HG03095 (cell line): Measurements from ENCODE around the gene AHDC1.

Source experiments
- ATAC-seq: cut with Tn5 transposase; IDR thresholded peaks from one replicate; pipeline ENCODE4 v1.9.1; 2021; ENCODE audit warnings: moderate library complexity; ENCODE audit not compliant: unreplicated experiment

The AHDC1 gene

GRCh38 chr1:27585684-27586083, 18.3 kb downstream of the AHDC1 start:
- no peak for ATAC-seq

- ATAC-seq, result no peak
Measured at GRCh38 chr1:27584453-27584852, 19.5 kb downstream of the AHDC1 start.

- ATAC-seq, result no peak
Measured at GRCh38 chr1:27583479-27583878, 20.5 kb downstream of the AHDC1 start.

GRCh38 chr1:27581823-27582243, 22.1 kb downstream of the AHDC1 start:
- ATAC-seq, result no peak

GRCh38 chr1:27577504-27578188, 26.3 kb downstream of the AHDC1 start:
- ATAC-seq, result no peak

- ATAC-seq, result no peak
Measured at GRCh38 chr1:27576806-27577227, 27.1 kb downstream of the AHDC1 start.

- ATAC-seq, result no peak
Measured at GRCh38 chr1:27575840-27576331, 28.1 kb downstream of the AHDC1 start.

- ATAC-seq, result no peak
Measured at GRCh38 chr1:27574871-27575831, 28.8 kb downstream of the AHDC1 start.

GRCh38 chr1:27574001-27574781, 29.8 kb downstream of the AHDC1 start:
- no peak for ATAC-seq

GRCh38 chr1:27572679-27573426, 31.1 kb downstream of the AHDC1 start:
- no peak for ATAC-seq

- ATAC-seq, result no peak
Measured at GRCh38 chr1:27572019-27572678, 31.8 kb downstream of the AHDC1 start.

- ATAC-seq, result no peak
Measured at GRCh38 chr1:27571439-27572018, 32.4 kb downstream of the AHDC1 start.

GRCh38 chr1:27570784-27571183, 33.2 kb downstream of the AHDC1 start:
- no peak for ATAC-seq

- ATAC-seq, result no peak
Measured at GRCh38 chr1:27570356-27570755, 33.6 kb downstream of the AHDC1 start.

GRCh38 chr1:27569506-27570291, 34.2 kb downstream of the AHDC1 start:
- no peak for ATAC-seq

GRCh38 chr1:27569088-27569460, 34.9 kb downstream of the AHDC1 start:
- ATAC-seq, result no peak

- ATAC-seq, result peak; percentile 82
Measured at GRCh38 chr1:27568300-27569087, 35.5 kb downstream of the AHDC1 start.

GRCh38 chr1:27567971-27568299, 36.0 kb downstream of the AHDC1 start:
- no peak for ATAC-seq
